ENCODE results near the gene KCNK13.

Gene KCNK13

DNA sequence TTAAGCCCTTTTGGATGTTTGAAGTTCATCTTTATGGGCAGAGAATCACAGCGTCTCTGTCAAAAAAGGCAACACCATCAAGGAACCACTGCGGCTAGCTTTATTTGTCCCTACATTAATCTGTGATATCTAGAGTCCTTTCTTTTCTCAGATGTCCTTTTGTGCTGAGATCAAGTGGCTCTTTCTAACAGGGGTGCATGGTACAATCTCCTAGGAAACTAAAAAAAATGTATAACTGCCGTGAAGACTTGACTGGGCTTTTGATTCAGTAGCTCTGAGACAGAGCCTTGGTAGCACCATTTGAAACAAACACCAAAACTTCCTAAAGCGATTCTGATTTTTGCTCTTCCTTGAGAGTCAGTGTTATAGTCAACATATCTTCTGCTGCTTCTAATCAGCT is 33.3 kb downstream of the KCNK13 start:
- TF ChIP-seq, protein P1, sequence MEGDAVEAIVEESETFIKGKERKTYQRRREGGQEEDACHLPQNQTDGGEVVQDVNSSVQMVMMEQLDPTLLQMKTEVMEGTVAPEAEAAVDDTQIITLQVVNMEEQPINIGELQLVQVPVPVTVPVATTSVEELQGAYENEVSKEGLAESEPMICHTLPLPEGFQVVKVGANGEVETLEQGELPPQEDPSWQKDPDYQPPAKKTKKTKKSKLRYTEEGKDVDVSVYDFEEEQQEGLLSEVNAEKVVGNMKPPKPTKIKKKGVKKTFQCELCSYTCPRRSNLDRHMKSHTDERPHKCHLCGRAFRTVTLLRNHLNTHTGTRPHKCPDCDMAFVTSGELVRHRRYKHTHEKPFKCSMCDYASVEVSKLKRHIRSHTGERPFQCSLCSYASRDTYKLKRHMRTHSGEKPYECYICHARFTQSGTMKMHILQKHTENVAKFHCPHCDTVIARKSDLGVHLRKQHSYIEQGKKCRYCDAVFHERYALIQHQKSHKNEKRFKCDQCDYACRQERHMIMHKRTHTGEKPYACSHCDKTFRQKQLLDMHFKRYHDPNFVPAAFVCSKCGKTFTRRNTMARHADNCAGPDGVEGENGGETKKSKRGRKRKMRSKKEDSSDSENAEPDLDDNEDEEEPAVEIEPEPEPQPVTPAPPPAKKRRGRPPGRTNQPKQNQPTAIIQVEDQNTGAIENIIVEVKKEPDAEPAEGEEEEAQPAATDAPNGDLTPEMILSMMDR (IDR thresholded peaks at IDR 0.05) = no peak

DNA sequence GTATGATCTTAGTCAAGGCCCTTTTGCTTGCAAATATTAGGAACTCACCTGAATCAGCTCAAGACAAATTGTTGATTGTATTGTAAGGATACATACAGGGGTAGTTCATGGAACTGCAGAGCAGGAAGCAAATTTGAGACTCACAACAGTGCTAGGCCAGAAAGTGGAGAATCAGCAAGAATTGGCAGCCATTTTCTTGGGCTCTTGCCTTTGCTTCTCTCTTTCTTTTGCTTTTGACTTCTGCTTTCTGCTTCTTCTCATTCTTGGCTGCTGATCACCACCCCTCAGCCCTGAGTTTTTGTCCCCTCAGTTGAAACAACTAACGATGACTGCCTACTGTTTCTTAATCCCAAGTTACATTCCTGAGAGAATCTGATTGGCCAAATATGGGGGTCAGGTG is 34.8 kb downstream of the KCNK13 start:
- TF ChIP-seq, protein P1 (IDR thresholded peaks at IDR 0.05) = no peak

DNA sequence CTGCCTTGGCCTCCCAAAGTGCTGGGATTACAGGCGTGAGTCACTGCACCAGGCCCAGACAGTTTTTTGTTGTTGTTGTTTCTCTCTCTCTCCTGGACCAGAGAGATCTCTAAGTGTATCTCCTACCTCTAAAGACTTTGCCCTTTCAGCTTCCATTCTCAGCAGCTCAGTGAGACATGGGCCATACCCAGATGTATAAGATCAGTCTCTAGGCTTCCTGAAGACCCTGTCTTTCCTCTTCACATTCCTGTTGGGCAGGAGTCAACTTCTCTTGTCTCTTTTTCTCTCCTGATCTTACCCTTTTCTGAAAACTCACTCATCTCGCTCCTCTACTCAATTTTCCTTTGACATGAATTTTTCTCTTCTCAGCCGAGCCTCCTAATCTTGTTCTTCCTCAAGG is 42.0 kb downstream of the KCNK13 start:
- TF ChIP-seq, protein P1 (IDR thresholded peaks at IDR 0.05) = no peak

DNA sequence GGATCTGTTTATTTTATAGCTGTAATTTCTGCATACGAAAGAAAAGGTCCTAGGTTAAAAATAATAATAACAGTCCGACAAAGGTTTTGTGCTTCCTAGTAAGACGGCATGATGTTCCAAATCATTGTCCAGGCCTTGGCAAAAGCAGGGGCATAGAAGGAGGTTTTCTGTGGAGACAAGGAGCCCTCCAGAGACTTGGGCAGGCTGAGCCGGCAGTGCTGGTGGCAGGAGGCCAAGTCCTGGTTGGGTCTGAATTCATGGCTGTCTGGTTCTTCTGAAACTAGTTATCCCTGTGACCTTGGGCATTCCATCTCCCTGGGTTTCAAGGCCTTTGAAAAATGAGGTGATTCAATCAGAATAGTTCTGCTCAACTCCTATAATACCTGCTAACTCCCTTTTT is 44.0 kb downstream of the KCNK13 start:
- TF ChIP-seq, protein P1 (IDR thresholded peaks at IDR 0.05) = no peak

DNA sequence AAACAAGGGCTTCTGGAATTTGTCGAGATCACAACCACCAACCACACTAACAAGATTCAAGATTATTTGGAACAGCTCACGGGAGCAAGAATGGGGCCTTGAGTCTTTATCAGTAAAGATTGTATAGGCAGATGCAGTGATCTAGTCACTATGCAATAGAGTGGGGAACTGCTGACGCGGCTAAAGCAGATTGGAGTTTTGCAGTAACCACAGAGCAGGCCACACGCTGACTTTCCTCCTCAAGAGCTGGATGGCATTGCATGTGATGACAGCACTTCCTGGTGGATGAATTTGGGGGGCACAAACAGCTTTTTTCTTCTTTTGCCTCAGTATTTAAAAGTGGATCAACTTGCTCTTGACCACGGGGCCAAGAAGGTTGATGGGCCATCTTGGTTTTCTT is 46.0 kb downstream of the KCNK13 start:
- TF ChIP-seq, protein P1 (IDR thresholded peaks at IDR 0.05) = no peak

DNA sequence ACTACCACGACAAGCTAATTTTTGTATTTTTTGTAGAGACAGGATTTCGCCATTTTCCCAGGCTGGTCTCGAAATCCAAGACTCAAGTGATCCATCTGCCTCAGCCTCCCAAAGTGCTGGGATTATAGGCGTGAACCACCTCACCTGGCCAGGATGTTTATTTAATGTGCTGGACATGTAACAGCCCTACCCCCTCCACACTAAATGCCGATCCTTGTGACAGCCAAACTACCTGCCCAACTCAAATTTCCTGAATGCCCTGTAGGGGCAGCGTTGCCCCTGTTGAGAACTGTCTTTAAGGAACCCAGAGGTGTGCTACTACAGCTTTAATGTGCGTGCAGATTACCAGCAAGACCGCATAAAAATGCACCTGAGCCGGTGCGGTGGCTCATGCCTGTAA is 48.1 kb downstream of the KCNK13 start:
- TF ChIP-seq, protein P1 (IDR thresholded peaks at IDR 0.05) = no peak; the same call in 1 of the 2 replicates

DNA sequence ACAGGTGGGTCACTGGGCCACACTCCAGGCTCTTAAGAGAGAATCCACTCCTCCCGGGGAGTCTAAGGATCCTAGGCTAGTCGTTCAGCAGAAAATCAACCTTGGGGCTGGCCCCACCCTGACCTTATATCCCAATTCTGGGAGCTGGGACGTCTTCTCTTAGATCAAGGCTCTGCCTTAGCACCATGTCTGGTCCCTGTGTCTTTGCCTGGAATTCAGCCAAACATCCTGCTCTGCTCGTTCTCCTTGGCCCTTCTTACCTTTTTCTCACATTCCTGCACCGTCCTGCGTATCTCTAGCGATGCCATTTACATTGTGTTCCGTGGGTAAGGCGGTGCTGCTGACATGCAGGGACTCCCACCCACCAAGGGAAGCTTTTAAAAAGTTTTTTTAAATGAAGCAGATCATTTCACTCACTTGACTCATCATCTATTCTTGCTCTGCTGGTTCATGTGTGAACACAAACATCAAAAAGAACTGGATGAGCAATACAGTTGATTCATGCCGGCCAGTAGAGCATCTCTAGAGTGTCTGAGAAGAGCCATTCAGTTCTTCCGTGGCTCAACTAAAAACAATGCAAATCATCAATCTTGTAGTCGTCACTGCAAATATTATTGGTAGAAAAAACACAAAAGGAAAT is 50.2 kb downstream of the KCNK13 start:
- TF ChIP-seq, protein P1 (IDR thresholded peaks at IDR 0.05) = no peak

DNA sequence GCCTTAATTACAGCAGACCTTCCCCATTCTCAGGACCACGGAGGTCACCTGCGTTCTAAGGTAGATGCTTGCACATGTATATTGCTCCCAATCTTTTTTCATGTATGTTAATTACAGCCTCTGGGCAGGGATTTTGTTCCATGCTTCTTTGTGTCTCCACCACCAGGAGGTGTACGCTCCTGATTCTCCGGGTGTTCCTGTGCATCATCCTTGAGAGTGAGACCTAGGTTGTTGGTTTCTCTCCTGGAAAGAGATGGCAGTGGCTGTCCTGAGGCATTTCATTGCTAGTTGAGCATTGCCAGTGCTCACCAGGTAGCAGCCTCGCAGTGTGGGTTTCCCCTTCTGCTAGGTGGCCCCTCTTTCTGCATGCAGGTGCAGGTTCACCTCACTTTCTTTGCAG is 52.8 kb downstream of the KCNK13 start:
- TF ChIP-seq, protein P1 (IDR thresholded peaks at IDR 0.05) = peak; percentile 16; the same call in 1 of the 2 replicates
